Inflammatory macrophage treated with lipopolysaccharide for 4 hours (primary cell): ENCODE results near the gene MID1.

Experiments
- DNase-seq: peaks from one replicate; pipeline ENCODE4 v3.0.0-alpha.2; 2020

The MID1 gene

GRCh38 chrX:10524578-10524977 lies 95.8 kb downstream of the MID1 start:
- DNase-seq = no peak

- no peak for DNase-seq
These were observed 100.6 kb downstream of the MID1 start for GRCh38 chrX:10519761-10520160.

- no peak for DNase-seq
These were observed 101.1 kb downstream of the MID1 start for GRCh38 chrX:10519278-10519677.

GRCh38 chrX:10518073-10518472 lies 102.3 kb downstream of the MID1 start:
- DNase-seq = no peak

GRCh38 chrX:10516781-10517322 lies 103.5 kb downstream of the MID1 start:
- DNase-seq = no peak

GRCh38 chrX:10514891-10515290 lies 105.5 kb downstream of the MID1 start:
- no peak for DNase-seq

- DNase-seq = no peak
These were observed 106.4 kb downstream of the MID1 start for GRCh38 chrX:10513974-10514373.

- no peak for DNase-seq
These were observed 107.6 kb downstream of the MID1 start for GRCh38 chrX:10512741-10513140.

- no peak for DNase-seq
These were observed 108.1 kb downstream of the MID1 start for GRCh38 chrX:10512258-10512657.

- no peak for DNase-seq
These were observed 111.0 kb downstream of the MID1 start for GRCh38 chrX:10509397-10509796.

GRCh38 chrX:10508891-10509290 lies 111.5 kb downstream of the MID1 start:
- no peak for DNase-seq

- DNase-seq = no peak
These were observed 112.5 kb downstream of the MID1 start for GRCh38 chrX:10507876-10508275.

- DNase-seq = no peak
These were observed 113.2 kb downstream of the MID1 start for GRCh38 chrX:10507181-10507580.

GRCh38 chrX:10506781-10507180 lies 113.6 kb downstream of the MID1 start:
- no peak for DNase-seq

GRCh38 chrX:10505726-10506125 lies 114.7 kb downstream of the MID1 start:
- no peak for DNase-seq

- DNase-seq = no peak
These were observed 117.4 kb downstream of the MID1 start for GRCh38 chrX:10502961-10503360.

- no peak for DNase-seq
These were observed 118.8 kb downstream of the MID1 start for GRCh38 chrX:10501611-10502010.

GRCh38 chrX:10496345-10496965 lies 123.9 kb downstream of the MID1 start:
- DNase-seq = no peak

- DNase-seq = no peak
These were observed 124.7 kb downstream of the MID1 start for GRCh38 chrX:10495677-10496076.

- DNase-seq = no peak
These were observed 128.1 kb downstream of the MID1 start for GRCh38 chrX:10492250-10492649.

GRCh38 chrX:10486373-10486772 lies 134.0 kb downstream of the MID1 start:
- no peak for DNase-seq

GRCh38 chrX:10485326-10485725 lies 135.1 kb downstream of the MID1 start:
- no peak for DNase-seq

- no peak for DNase-seq
These were observed 135.6 kb downstream of the MID1 start for GRCh38 chrX:10484683-10485247.

- DNase-seq = no peak
These were observed 137.1 kb downstream of the MID1 start for GRCh38 chrX:10483191-10483831.
